ENCODE data around the gene TRABD2B.

TRABD2B gene

DNA sequence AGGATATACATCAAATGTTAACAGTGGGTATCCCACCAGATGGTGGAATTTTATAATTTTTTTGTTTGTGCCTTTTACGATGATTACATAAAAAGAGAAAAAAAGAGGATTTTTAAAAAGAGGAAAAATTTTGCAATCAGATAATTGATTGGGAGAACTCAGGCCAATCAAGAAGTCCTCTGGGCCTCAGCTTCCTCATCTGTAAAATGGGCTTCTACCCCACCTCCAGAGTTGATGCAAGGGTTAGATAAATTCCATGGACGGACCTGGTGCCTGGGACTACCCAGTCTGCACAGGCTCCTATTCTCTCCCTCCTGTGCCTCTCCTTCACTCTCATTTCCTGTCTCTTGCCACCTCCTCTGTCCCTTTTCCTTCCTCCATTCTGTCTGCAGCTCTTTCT, 88.9 kb downstream of the TRABD2B start:
- DNase-seq (ENCODE audit: low spot score), result no peak

DNA sequence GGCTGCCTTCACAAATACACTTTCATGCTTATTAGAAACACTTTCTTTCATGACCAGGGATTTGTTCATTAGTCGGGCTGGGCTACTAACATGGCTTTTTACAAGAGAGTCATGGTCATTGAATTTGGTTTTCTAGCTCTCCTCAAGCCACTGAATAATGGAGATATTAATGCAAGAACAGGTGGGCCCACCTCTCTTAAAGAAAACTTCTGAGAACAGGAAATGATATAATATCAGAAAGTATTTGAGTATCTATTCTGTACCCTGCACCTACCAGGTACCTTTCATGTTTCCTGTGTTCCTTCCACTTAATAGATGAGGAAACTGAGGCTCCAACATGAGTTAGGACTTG, 90.0 kb downstream of the TRABD2B start:
- no peak for DNase-seq (ENCODE audit: low spot score)

DNA sequence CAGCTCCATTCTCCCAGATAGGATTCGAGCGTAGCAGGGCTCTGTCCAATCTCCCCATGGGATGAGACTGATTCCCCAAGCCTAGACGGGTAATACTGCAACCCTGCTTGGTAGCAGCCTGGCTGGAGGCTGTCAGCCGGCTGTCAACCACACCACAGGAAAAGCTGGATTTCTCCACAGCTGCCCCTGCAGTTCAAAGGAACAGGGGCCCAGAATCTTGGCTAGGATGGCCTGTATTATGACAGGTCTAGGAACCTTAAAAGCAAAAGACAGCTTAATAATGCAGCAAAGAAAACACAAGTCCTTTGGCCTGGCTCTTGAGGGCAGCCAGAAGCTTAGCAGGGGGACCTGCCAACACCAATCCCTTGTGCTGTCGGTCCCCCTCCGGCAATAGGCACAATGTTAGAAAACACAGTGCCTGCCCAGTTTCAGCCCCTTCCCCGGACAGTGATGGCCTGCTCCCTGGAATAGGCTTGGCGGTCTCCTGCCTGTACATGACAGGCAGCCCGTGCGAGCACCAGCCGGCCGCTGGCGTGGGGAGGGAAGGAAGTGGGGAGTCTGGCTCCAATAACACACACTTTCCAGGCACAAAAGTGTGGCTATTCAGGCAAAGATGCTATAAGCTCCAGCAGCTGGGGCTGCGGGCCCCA, 90.5 kb downstream of the TRABD2B start:
- no peak for DNase-seq (ENCODE audit: low spot score)

DNA sequence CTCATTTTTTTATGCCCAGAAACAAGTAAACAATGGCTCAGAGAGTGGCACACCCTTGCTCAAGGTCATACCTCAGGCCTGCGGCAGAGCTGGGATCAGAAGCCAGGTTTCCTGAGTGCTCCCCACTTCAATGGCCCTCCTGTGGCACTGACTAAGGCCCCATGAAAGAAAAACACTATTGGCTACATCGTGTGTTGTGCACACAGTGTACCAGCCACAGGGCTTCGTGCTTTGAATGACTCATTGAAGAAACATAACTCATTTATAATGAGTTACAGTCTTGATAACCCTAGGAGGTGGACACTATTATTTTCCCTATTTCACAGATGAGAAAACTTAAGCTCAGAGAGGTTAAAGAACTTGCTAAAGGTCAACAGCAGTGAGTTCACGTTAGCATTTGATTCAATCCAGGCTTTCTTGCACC, 91.2 kb downstream of the TRABD2B start:
- DNase-seq (ENCODE audit: low spot score), result no peak

DNA sequence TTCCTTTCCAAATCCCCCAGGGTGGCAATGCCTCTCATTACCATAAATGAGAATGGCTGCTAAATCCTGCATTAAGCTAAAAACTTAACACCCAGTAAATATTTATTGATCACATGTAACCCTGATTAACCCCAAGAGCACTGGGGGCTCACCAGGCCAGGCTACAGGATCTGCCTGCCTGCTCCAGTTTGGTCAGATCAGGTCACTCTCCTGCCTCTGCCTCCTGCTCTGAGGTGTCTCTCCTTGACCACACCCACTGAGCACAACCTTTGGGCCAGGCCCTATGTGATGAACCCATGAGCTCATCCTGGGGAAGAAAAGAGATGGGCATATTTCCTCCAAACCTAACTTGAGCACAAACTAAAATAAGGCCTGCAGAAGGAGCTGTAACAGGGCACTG, 93.5 kb downstream of the TRABD2B start:
- no peak for DNase-seq (ENCODE audit: low spot score)

DNA sequence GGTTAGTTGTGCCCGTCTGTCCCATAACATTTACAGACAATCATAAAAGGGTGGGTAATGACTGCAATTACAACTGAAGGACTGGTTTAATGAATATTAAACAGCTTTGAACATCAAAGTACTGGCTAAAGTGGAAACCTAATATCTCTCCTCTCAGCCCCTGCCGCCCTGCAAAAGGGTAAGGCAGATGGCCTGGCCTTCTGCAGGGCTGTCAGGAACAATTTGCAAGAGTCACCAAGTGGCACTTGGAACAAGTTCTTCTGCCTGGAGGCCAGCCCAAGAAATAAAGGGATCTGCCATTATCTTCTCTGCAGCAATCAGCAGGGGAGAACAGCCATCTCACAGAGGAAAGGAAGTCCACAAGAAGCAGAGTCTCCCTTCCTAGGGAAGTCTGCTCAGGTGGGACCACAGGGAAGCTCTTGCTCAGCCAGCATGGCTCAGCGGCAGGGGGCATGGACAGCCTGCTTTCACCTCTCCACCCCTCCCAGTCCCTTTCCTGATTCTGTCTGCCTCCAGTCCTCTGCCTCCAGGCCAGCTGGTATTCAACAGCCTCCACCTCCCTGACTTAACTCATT, 96.1 kb downstream of the TRABD2B start:
- DNase-seq (ENCODE audit: low spot score), result no peak

DNA sequence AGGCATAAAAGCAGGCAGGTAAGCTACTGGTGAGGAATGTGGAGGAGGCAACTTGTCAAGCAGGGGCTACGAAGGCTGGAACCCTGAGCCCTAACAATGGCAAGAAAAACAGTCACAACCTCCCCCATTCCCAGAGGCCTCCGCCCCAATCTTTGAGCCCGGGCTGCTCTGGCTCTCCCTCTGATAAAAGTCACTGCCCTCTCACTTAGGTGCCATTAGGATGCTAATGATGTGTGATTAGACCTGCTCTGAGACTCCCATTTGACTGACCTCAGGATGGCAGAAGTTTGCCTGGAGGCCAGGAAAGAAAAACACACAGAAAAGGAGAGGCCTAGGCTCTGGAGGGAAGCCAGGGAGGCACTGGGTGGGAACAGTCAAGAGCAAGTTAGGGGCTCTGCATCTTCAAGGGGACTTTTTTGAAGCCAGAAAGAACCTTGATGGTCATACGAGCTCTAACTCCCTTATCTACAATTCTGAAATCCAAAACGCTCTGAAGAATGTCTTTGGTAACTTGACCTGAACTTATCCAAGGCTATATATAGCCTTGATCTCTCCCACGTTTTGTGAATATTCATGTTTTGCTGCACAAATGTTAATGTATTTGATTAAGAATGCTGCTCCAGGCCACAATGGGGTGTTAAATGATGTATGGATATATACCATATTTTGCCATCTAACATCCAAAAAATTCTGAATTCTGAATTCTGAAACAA, 98.9 kb downstream of the TRABD2B start:
- DNase-seq (ENCODE audit: low spot score), result no peak

DNA sequence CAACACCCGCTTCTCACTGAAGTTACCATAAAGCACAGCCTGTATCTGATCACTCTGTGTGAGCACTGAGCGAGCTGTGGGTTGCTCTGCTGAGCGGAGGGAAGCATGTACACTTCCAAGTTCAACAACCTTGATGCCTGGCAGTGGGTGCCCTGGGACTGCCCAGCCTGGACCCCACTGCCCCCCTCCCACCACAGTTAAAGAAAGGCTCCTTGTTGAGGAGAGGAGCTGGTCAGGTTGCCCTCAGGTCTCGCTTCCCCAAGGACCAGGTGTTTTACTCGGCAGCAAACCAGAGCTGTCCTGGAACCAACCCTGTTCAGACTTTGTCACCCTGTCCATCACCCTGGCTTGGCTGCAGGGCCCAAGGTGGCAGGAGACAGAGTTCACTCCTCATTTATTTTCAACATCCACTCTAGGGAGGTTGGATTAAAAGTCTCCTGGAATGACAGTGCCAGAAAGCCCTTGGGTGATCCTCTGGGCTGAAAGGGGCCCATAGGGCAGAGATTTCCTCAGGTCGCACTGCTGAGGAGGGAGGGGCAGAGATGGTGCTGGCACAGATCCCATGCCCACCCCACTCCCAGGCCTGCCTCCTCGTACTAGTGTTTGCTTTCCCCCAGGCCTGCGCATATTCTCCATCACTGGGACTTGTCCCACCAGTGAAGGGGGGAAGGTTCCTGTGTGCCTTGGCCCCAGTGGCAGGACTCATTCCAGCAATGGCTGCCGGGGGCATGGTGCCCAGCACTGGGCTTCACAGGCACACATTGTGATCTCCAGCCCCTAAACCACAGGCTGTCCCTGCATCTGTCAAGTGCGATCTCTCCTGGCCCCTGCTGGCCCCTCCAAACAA, 101.7 kb downstream of the TRABD2B start:
- no peak for DNase-seq (ENCODE audit: low spot score)

DNA sequence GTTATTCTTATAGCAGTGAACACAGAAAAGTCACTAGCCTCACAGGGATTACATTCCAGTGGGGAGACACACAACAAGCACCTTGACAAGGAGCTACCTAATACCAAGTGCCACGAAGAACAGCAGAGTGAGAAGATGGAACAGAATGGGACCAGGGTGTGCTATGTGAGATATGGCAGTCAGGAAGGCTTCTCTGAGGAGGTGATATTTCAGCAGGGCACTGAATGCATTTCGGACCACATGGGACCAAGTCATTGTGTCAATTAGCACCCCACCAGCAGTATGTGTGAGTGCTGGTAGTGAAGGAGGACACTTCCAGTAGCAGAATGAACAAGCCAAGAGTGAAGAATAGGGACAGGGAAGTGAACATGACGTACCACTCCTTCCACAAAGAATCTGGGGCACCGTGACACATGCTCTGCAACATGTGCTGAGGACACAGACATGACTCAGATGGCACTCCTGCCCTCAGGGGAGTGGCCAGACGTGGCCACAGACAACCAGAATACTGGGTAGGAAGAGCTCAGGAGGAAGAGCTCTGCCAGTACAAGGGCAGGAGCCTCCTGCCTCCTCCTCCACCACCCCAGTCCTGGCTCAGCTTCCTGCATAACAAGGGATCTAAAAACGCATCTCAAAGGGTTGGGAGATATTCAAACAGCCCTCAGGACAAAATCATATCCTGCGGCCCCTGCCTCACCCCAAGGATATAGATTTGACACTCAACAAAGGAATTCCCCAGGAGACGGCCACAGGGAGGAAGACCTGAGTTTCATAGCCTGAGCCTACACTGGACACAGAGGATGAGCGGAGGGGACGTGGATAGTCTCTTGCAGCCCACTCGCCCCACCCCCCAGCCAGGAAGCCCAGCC, 102.5 kb downstream of the TRABD2B start:
- no peak for DNase-seq (ENCODE audit: low spot score)

DNA sequence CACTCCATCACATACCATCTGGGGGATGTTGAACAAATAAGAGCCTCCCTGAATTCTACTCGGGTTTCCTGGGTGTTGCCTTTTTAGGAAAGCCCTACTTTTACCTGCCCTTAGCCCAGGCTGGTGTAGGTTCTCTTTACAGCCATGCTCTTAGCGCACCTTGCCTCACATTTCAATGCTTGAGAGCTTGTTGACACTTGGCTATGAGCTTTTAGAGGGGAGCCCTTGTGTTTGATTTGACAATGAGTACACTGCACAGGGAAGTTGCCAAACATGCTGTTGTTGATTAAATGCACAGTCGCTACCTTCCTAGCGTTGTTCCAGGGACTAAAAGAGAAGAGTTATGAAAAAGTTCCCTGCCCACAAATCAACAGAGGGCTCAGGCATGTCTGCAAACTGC, 103.8 kb downstream of the TRABD2B start:
- no peak for DNase-seq (ENCODE audit: low spot score)

DNA sequence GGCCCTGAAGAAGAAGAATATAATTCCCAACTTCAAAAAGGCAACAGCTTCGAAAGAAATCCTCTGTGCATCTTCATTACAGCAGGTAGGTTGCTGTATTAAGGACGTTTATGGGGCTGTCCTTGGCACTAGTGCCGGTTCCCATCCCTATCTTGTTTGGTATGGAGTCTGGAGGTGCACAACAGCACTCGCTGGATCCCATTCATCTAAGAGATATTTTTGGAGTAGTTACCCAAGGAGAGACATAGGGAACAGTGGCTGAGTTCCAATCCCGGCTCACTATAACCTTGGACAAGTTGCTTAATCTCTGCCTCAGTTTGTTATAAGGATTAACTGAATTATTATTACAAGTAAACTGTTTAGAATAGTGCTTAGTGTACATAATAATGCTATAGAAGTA, 106.4 kb downstream of the TRABD2B start:
- DNase-seq (ENCODE audit: low spot score), result no peak

DNA sequence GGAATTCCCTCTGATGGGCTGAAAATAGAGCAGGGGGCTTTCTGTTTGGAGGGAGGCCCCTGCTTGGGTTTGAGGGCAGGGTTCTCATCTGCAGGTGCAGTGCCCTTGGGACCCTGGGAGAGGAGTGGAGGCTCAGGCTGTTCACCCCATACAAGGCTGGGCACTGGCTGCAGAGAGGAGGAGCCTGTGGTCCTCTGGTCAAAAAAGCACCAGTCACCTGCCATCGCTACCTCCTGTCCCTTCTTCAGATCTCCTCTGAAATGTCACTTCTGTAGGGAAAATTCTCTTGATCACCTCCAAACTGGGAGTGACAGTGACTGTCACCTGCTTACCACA, 108.9 kb downstream of the TRABD2B start:
- no peak for DNase-seq (ENCODE audit: low spot score)

DNA sequence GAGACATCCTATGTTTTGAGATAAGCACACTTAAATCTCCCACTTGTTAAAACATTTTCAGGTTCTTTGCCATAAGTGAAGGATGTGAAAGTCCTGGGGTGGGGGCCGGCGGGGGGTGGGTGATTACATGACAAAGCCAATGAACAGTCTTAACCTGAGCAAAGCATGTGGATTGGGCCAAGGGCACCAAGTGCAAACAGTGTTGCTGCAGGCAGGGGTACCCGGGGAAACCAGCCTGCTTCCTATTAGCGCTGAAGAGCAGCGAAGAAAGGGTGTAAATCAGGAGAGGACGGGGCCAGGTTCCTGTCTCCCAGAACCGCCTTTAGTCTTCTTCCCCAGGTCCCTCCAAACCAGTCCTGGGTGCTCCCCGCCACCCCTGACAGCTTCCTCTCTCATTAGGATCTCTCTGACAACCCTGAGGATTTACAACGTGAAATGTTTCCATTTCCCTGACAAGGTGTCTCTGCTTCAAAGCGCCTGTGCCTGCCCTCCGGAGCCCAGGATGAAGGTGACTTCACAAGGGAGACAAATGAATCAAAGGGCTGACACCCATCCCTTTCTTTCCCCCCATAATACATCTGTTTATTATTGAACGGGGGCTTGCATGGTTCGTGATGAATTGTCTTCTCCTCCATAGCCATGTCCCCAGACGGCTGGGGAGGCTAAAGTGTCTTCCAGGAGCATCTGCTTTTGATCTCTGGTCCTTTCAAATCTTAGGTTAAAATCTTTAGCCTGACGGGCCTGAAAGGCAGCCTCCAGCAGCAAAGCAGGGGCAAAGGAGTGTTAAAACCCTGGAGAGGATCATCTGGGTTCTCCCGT, 109.5 kb downstream of the TRABD2B start:
- DNase-seq (ENCODE audit: low spot score), result no peak

DNA sequence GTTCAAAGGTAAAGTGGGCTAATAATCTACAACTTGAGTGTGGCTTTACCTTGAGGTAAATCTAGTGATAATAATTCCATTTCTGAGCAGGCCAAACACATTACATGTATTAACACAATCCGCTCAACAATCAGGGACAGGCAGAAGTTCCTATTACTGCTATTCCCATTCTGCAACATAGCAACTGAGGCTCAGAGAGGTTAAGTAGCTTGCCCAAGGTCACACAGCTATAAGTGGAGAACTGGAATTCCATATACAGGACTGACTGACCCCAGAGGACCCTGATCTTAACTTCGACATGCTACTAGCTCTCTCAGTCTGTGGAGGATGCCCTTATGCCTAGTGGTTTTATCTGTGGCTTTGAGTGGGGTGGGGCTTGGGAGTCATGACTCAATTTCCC, 110.1 kb downstream of the TRABD2B start:
- no peak for DNase-seq (ENCODE audit: low spot score)

DNA sequence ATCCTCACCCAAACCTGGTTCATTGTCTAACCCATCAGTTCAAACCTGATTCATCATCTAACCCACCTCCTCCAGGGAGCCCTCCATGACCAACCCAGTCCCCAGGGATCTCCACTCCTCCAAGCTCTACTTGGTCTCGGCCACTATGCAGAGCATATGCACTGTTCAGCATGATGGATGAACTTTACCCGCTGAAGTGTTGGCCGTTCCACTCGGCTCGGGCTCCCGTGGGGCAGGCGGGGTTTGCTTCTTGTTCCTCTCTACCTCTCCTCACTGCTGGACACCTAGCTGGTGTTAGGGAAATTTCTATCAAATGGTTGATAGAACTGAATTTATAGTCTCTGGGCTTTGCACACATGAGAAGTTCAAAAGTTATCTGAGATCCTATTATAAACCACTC, 111.0 kb downstream of the TRABD2B start:
- no peak for DNase-seq (ENCODE audit: low spot score)

DNA sequence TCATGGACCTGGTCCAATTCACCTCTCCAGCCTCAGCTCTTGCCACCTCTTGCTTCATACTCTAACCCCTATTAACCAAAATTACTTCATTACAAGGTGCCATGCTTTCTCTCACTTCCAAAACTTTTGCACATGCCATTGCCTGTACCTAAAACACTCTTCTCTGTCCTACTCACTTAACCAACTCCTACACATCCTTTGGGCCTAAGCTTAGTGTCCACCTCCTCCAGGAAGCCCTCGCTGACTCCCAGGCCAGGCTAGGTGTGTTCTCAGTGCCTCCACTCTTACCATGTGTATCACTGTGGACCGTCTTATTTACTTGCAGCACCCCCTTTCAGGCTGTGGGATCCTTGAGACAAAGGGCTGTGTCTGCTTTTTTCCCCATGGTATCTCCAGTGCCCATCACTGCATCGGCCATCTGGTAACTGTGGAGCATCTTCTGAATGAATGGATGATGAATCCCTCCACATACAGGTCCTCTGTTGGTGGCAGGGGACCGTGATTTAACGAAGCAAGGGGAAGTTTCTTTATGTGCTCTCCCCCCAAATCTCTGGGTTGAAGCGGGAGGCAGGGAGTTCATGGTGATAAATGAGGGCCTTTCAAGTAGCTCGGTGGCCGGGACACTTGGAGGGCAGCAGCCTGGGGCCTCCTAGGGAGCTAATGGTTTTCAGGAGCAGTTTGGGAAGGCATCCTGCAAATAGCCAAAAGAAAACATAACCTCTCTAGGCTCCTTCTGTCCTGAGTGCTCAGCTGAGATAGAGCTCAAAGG, 111.9 kb downstream of the TRABD2B start:
- no peak for DNase-seq (ENCODE audit: low spot score)

DNA sequence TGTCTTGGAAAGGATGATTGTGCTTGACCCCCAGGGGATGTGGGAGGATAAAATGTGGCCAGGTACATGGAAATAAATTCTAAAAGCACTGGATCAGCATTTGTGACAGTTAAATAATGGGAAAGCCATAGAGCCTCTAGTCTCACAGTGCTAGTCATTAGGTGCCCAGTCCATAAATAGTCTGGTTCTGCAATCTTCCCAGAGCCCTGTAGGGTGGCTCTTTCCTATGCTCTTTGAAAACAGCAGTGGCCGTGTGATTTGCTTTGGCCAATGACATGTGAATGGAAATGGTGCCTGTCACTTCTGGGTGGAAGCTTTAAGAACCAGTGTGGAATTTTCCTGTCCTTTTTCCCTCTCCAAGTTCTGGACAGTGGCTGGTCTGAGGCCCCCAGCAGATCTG, 113.2 kb downstream of the TRABD2B start:
- peak; percentile 1 for DNase-seq (ENCODE audit: low spot score)

DNA sequence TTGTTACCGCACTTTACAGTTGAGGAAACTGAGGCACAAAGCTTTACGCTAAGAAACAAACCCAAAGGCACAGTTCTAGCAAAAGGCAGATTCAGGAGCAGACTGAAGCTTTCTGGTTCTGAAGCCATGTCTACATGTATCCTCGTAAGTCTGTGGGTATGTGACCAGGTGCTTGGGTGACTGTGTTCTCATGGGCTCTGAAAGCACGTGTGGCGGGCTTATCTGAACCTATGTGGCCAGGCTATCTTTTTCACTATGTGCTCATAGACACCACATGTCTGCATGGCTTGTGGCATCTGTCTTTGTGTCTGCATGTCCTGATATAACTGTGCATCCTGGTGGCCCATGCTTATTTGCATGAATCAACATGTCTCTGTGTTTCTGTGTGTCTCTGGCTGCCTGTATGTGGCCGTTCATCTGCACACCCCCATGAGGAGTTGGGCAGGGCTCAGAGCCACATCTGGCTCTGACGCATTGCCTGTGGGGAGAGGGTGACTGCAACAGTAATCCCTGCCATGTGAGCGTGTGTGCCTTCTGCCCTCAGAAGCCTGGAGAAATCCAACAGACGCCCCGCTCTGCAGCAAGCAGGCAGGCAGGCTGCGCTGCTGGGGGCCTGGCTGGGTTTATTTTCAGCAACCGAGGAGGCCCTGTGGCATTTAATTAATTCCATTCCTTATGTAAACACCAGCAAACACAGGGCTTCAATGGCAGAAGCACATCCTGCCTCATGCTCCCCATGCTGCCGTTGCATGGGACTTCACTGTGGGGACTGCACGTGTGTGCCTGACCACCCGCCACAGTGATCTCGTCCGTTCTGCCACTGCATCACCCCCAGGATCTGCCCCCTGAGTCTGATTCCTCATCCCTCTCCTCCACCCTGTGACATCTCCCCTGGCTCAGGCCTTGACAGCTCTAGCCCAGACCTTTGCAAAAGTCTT, 115.4 kb downstream of the TRABD2B start:
- DNase-seq (ENCODE audit: low spot score), result no peak

DNA sequence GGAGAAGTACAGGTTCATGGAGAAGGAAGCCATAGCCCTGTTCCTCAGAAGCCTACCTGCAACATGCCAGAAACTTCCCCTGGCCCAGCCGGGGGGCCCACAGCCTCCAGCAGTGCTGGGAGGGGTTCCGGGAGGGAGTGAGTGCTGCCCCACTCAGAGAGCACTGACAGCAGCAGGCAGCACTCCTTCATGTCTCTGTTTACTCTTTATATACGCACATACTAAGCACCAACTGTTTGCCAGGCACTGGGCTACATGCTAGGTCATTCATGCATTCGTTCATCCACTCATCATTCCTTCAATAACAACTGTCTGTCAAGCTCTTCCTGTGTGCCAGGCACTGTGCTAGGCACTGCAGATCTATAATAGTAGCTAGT, 120.6 kb downstream of the TRABD2B start:
- no peak for DNase-seq (ENCODE audit: low spot score)
